ENCODE results near the gene AFF3.
"Not testable (repeated sequence)": the region's sequence is repeated elsewhere in the genome, so short reads cannot be mapped to it uniquely, and the experiment has no call there.

Gene AFF3

DNA sequence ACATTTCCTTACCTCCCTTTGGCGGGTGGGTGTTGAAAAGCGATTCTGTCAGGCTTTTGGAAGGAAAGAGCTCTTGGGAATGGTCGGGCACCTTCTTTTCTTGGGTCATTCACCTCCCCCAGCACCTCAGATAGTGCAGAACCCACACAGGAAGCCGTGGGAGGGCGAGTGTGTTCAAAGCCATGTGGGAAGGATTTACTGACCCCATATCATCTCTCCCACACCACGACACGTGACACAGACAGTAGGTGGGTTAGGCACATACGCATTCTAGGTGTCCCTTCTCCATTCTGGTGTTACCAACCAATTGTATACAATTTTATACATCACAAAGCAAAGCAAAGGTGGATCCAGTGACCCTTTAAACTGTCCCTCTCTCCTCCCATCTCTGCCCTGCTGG lies 388.9 kb downstream of the AFF3 start:
- DNase-seq (ENCODE audit: low read depth), result no peak

DNA sequence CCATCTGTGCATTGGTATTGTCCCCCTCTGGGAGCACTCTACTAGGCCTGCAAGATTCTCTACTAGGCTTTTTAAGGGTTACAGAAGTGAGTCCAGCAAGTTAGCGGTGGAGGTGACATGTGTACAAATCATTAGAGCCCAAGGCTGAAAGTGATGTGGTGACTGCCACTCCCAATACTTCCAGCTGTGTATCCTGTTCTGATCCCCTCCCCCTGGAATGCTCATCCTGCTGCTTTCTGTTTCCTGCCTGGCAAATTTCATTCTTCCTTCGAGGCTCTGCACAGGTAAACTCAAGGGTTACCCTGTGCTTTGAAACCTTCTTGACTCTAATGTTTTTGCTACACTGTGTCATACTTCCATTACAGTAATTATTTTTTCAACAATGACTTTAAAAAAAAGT lies 394.0 kb downstream of the AFF3 start:
- DNase-seq (ENCODE audit: low read depth), result no peak

- DNase-seq (ENCODE audit: low read depth), result no peak
Measured at GRCh38 chr2:99747842-99748241, 394.5 kb downstream of the AFF3 start.

- DNase-seq (ENCODE audit: low read depth), result no peak
Measured at GRCh38 chr2:99743146-99743545, 399.2 kb downstream of the AFF3 start.

DNA sequence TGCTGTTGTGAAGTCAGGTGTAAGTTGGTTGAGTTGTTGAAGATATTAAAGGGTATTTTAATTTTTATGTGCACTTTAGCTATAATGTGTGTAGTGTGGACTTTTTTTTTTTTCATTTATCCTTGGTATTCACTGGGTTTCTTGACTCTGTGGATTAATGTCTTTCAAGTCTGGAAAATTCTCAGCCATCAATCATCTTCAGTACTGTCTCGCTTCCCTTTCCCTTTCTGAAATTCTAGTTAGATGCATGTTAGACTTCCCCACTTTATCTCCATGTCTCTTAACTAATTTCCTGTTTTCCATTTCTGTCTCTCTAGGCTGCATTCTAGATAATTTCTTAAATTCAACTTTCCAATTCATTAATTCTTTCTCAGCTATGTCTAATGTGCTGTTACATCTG lies 404.9 kb downstream of the AFF3 start:
- no peak for DNase-seq (ENCODE audit: low read depth)

DNA sequence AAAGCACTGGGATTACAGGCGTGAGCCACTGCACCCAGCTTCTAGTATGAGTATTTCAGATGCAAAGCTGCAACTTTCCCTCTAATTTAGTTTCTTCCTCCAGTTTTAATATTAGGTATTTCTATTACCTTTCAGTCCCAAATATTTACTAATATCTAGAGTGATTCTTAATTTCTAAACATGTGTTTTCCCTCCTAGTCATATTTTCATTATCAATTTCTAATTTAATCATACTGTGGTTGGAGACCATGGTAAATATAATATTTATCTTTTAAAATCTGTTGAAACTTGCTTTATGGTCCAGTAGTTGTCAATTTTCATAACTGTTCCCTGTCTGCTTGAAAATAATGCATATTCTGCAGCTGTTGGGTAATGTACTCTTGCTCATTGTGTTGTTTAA lies 406.6 kb downstream of the AFF3 start:
- DNase-seq (ENCODE audit: low read depth), result no peak

GRCh38 chr2:99735314-99735713 lies 407.1 kb downstream of the AFF3 start:
- DNase-seq (ENCODE audit: low read depth), result not testable (repeated sequence)

- DNase-seq (ENCODE audit: low read depth), result no peak
Measured at GRCh38 chr2:99734236-99734635, 408.2 kb downstream of the AFF3 start.

DNA sequence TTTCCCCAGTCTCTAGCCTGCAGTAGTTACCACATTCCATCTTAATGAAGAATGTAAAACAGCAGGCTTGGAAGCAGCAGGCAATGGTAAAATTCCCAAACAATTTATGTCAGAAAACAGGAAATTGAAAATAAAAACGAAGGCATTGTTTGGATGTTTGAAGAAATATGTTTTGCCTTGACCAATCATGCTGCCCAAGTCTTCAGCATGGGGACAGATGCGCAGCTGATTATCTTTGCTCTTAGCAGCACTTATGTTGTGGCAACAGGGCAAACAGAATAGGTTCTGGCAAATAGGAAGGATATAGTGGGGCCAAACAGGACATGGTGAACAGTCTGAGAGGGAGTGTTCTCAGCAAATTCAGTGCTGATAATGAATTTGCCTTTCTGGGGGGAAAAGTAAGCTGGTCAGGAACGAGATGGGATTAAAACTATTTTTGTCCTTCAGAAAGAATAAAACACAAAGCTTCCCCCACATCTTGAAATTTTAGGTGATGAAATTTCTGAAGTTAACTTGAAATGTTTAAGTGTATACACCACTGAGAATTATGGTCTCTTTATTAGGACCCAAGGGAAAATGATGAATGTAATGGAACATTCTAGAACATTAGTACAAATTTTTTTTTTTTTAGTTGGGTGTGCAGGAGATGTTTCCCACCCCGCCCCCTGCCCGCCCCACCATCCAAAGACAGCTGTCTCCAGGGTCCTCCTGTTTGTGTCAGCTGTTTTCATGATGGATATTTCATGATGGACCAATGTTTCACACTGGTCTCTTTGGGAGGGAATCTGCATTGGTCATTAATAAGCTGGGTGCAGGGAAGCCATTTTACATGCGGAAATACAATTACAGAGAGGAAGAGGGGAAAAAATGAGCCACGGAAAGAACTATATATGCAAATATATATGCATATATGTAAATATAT lies 413.0 kb downstream of the AFF3 start:
- no peak for DNase-seq (ENCODE audit: low read depth)

- DNase-seq (ENCODE audit: low read depth), result no peak
Measured at GRCh38 chr2:99728166-99728565, 414.2 kb downstream of the AFF3 start.

DNA sequence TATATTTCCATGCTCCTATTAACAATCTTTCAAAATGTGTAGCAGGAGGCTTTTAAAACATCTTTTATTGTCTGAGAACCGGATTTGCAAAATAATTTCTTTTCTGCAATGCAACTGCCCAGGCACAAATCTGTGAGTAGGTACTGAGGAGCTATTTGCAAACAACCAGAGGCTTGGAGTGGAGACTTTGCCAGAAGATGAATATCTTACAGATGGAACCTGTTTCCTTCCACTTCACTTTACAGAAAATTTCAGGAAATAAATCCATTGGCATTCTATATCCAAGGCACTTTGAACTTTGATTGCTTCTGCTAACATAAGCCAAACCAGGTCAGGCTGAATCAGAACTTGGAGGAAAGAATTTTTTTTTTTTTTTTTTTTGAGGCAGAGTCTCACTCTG lies 415.2 kb downstream of the AFF3 start:
- no peak for DNase-seq (ENCODE audit: low read depth)

DNA sequence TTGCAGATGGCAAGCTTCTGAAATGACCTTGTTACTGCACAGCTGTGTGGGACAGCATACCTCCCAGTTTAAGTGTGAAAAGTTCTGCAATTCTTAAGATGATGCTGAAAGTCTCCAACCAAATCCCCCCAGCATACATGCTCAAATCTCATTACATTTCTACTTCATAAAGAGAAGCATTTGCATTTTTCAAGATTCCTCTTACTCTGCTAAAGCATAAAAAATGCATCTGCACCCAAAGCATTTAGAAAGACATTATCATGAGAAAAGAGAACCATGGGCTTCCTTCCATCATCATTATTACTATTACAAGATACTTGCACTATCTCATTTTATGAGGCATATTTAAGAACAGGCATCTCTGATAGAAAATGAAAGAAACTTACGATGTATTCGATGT lies 415.7 kb downstream of the AFF3 start:
- DNase-seq (ENCODE audit: low read depth), result no peak

- no peak for DNase-seq (ENCODE audit: low read depth)
Measured at GRCh38 chr2:99725820-99726219, 416.6 kb downstream of the AFF3 start.

DNA sequence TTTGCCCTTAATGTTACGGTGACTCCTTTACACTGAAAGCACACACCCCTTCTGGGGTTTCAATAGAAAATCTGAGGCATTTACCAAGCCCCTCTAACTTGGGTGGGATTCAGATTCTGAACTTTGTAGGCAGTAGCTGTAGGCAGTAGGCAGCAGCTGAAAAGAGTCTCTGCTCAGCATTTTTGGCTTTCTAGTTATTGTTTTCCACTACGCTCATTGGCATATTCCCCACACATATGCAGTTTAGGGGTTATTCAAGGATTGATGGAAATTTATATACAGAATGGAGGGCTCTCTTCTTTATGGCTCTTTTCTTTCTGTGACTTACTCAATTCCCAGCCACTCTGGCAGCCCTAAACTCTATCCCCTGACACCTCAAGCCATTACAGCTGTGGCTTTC lies 419.9 kb downstream of the AFF3 start:
- DNase-seq (ENCODE audit: low read depth), result no peak

GRCh38 chr2:99719102-99719501 lies 423.3 kb downstream of the AFF3 start:
- no peak for DNase-seq (ENCODE audit: low read depth)

- DNase-seq (ENCODE audit: low read depth), result no peak
Measured at GRCh38 chr2:99715956-99716355, 426.4 kb downstream of the AFF3 start.

DNA sequence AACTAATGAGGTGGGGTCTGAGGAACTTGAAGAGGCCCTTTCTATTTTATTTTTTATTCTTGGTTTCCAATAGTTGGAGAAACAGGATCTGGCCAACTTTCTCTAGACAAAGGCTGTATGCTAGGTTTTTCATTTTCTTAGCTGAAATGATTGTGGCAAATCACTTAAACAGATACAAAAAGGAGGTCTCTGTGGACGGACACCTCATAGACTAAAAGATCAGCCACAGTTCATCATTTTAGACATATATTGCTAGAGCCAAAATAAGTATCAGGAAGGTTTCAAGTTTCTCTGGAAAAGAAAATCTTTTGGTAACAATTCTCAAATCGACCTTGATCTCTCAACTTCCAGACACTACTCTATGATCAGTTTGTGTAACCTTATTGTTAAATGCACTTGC lies 428.0 kb downstream of the AFF3 start:
- DNase-seq (ENCODE audit: low read depth), result no peak

GRCh38 chr2:99711144-99711543 lies 431.2 kb downstream of the AFF3 start:
- DNase-seq (ENCODE audit: low read depth), result no peak

- DNase-seq (ENCODE audit: low read depth), result no peak
Measured at GRCh38 chr2:99710721-99711120, 431.7 kb downstream of the AFF3 start.

DNA sequence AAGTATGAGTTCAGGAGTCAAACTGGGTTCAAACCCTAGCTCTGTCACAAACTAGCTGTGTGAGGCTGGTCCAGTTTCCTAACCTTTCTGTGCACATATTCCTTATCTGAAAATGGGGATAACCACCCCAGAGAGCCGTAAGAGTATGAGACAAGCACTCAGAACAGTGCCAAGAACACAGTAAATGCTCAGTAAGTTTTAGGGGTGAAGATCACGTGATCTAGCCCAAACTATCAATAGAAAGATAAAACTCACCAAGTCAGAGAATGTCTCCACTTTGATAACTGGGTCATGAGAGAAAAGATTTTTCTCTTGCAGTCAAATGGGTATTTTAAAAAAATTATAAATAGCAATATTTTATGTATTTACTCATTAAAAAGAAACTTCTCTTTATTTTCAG lies 433.2 kb downstream of the AFF3 start:
- no peak for DNase-seq (ENCODE audit: low read depth)

GRCh38 chr2:99708231-99708630 lies 434.2 kb downstream of the AFF3 start:
- no peak for DNase-seq (ENCODE audit: low read depth)

DNA sequence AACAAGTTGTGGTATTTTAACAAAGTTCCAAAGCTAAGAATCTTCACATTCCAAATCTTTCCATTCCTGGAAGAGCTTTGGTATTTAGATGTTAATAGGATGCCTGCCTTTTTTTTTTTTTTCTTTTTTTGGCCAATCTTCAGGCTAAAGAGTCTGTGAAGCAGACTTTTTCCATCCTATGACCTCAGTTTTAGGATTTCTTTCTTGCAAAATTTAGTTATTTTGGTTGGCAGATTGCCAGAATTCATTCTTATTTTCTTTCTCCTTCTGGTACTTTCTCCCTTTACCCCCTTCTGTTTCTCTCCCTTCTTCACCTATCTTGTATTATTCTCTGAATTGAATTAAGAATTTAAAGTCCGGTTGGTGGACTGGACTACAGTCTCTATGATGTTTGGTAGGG lies 434.8 kb downstream of the AFF3 start:
- no peak for DNase-seq (ENCODE audit: low read depth)

DNA sequence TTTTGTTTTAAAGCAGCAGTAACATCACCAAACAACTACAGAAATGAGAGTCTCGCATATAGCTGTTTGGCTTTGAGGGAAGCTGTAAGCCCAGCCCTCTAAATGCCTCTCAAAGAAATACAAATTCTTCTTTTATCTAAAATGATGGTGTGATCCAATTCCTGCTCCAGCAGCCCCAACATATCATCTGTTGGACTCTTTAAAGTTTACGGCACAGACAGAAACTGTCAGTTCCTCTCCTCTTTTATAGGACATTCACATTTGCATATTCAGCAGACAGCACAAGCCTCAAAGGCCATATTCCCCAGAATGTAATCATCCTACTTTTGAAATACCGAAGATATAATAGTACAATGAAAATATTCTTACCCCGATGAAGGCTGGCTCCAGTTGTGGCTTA lies 435.7 kb downstream of the AFF3 start:
- no peak for DNase-seq (ENCODE audit: low read depth)

GRCh38 chr2:99701503-99701902 lies 440.9 kb downstream of the AFF3 start:
- DNase-seq (ENCODE audit: low read depth), result no peak
